ENCODE measurements around the gene HNRNPR.

DNA sequence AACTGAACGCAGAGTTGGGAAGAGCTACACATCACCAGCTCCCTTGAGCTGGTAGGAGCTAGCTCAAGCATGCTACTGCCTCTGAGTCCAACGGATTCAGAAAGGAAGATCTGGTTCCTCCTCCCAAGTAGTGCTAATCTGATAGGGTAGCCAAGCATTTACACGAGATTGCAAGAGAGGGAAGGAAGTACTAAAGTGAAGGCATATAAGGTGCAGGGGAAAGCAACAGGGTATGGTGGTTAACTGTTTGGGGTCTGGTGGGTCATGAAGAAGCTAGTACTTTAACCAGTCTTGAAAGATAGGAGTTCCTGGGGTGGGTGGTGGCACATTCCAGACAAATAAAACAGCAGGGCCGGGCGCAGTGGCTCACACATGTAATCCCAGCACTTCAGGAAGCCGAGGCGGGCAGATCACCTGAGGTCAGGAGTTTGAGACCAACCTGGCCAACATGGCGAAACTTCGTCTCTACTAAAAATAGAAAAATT is 45.8 kb upstream of the HNRNPR start:
- TF ChIP-seq, protein P1, sequence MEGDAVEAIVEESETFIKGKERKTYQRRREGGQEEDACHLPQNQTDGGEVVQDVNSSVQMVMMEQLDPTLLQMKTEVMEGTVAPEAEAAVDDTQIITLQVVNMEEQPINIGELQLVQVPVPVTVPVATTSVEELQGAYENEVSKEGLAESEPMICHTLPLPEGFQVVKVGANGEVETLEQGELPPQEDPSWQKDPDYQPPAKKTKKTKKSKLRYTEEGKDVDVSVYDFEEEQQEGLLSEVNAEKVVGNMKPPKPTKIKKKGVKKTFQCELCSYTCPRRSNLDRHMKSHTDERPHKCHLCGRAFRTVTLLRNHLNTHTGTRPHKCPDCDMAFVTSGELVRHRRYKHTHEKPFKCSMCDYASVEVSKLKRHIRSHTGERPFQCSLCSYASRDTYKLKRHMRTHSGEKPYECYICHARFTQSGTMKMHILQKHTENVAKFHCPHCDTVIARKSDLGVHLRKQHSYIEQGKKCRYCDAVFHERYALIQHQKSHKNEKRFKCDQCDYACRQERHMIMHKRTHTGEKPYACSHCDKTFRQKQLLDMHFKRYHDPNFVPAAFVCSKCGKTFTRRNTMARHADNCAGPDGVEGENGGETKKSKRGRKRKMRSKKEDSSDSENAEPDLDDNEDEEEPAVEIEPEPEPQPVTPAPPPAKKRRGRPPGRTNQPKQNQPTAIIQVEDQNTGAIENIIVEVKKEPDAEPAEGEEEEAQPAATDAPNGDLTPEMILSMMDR (IDR thresholded peaks at IDR 0.05): no peak
- no peak for TF ChIP-seq POLR2A (IDR thresholded peaks at IDR 0.05)

All from uterus (tissue), 2 donors.